ENCODE data around the gene GGA1.

DNA sequence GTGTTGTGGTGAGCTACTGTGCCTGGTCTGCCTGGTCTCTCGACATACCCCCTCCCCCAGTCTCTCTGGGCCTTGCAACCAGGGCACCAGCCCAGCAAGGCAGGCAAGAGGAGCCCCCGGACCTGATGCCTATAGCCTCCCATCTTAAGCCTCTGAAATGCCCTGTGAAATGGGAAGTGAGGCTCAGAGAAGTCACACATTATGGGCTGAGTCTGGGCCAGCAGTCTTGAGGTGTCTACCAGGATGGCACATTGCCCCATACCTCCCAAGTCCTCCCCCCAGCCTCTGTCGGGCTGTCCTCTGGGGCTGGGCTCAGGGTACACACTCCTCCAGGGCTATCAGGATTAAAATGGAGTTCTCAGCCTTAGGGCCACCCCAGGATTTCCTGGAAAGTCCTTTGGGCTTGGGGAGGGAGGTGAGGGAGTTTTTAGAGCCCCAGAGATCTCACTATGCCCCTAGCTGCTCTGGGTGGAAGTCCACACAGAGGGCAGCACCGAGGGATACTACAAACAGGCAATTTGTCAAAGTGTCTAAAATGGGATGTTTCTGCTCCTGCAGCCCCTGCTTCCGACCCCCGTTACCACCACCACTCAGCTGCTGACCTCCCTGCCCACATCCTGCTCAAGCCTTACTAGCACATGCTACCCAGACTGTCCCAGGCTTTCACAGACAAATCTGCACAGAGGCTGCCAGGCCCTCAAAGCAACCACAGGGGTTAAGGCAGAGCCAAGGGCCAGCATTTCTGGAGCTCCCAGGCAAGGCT is 27.7 kb downstream of the GGA1 start:
- TF ChIP-seq, protein P1, sequence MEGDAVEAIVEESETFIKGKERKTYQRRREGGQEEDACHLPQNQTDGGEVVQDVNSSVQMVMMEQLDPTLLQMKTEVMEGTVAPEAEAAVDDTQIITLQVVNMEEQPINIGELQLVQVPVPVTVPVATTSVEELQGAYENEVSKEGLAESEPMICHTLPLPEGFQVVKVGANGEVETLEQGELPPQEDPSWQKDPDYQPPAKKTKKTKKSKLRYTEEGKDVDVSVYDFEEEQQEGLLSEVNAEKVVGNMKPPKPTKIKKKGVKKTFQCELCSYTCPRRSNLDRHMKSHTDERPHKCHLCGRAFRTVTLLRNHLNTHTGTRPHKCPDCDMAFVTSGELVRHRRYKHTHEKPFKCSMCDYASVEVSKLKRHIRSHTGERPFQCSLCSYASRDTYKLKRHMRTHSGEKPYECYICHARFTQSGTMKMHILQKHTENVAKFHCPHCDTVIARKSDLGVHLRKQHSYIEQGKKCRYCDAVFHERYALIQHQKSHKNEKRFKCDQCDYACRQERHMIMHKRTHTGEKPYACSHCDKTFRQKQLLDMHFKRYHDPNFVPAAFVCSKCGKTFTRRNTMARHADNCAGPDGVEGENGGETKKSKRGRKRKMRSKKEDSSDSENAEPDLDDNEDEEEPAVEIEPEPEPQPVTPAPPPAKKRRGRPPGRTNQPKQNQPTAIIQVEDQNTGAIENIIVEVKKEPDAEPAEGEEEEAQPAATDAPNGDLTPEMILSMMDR (IDR thresholded peaks at IDR 0.05), result no peak
- TF ChIP-seq POLR2A (IDR thresholded peaks at IDR 0.05; ENCODE audit: low read depth) (no peak), POLR2AphosphoS5 (IDR thresholded peaks at IDR 0.05) (no peak), EP300 (IDR thresholded peaks at IDR 0.05) (no peak)
